Esophagus muscularis mucosa (tissue), 4 donors: ENCODE data around the gene PAQR7.

Experiments
- CTCF ChIP-seq, 3 experiments: fragments of 200-600 bp in 2 of 3; fragments of 450-650 bp in 1 of 3; sonication (generic) in 2 of 3; IDR thresholded peaks; one replicate each; pipeline ENCODE4 v1.5.1; 2017 to 2019; ENCODE audit warnings: antibody characterized with exemption in 3 of 3, mild to moderate bottlenecking in 2 of 3, moderate library complexity in 1 of 3
- EP300 ChIP-seq: sonication (generic); formaldehyde crosslinking; IDR thresholded peaks from one replicate; pipeline ENCODE4 v1.6.1; 2017; ENCODE audit warnings: antibody characterized with exemption
- POLR2AphosphoS5 ChIP-seq, 2 donors: sonication (generic); formaldehyde crosslinking; IDR thresholded peaks; one replicate each; pipeline ENCODE4 v1.6.1; 2017; ENCODE audit warnings: antibody characterized with exemption in 2 of 2

DNA sequence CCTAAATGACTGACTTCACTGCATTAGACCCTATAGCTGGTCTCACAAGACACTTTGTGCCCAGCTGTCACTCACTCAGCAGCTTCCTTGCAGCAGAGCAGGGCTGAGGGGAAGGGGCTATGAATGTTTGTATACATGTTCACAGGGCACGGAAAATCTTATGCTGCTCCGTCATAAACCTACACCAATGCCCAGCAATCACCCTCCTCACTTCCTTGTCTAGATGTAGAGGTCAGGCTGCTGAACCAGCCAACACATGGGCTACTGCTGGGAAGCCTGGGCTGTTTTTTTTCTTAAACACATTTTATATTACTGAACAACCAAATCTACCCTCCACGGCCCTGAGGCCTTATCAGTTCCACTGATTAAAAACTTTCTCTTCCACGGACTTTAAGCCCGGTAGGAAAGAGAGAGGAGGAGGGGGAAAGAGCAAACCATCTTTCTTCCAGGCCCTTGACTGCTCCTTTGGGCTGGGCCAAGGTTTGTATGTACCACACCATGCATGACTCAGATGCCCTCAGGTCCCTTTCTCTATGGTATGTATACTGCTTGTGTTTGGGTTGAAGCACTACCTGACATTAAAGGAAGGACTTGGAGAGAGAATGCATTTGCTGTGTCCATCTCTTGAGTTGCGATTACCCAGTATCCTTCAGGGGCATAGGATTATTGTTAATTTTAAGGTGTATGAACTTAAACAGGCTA lies 43.0 kb downstream of the PAQR7 start:
- TF ChIP-seq CTCF (IDR thresholded peaks at IDR 0.05) (no peak), EP300 (no peak), POLR2AphosphoS5 (IDR thresholded peaks at IDR 0.05) (no peak)
